H9 (cell line): ENCODE results near the gene CPAMD8. TPM values are rescaled to one million over a fixed set of nuclear protein-coding genes. Genes with fewer than 3 reads are reported as not detected.

Experiments used
- DNase-seq: peaks from one replicate; pipeline ENCODE4 v3.0.0-alpha.2; 2017
- H2AFZ ChIP-seq: one replicate; pipeline ENCODE4 v1.6.1; 2013; ENCODE audit warnings: mild to moderate bottlenecking, low read length, control low read depth, moderate library complexity
- H2AK5ac ChIP-seq: 2 replicates; pipeline ENCODE4 v1.6.1; 2013; ENCODE audit warnings: low read length, control low read depth, mixed read lengths; ENCODE audit not compliant: insufficient read length
- H2BK120ac ChIP-seq: one replicate; pipeline ENCODE4 v1.6.1; 2013; ENCODE audit warnings: low read depth, mild to moderate bottlenecking, low read length, control low read depth, inconsistent platforms; ENCODE audit not compliant: poor library complexity, severe bottlenecking
- H2BK12ac ChIP-seq: 2 replicates; pipeline ENCODE4 v1.6.1; 2013; ENCODE audit warnings: low read length, control low read depth, mixed read lengths, low read depth; ENCODE audit not compliant: insufficient read length
- H2BK15ac ChIP-seq: 2 replicates; pipeline ENCODE4 v1.6.1; 2013; ENCODE audit warnings: low read depth, low read length, control low read depth
- H2BK20ac ChIP-seq: one replicate; pipeline ENCODE4 v1.6.1; 2013; ENCODE audit warnings: low read depth, mild to moderate bottlenecking, low read length, control low read depth, inconsistent platforms; ENCODE audit not compliant: poor library complexity, severe bottlenecking
- H2BK5ac ChIP-seq: 2 replicates; pipeline ENCODE4 v1.6.1; 2013; ENCODE audit warnings: low read length, control low read depth, mixed read lengths; ENCODE audit not compliant: insufficient read length
- H3K14ac ChIP-seq: 2 replicates; pipeline ENCODE4 v1.6.1; 2013; ENCODE audit warnings: low read length, control low read depth; ENCODE audit not compliant: insufficient read depth
- H3K18ac ChIP-seq: 2 replicates; pipeline ENCODE4 v1.6.1; 2013; ENCODE audit warnings: low read depth, mild to moderate bottlenecking, mixed read lengths, low read length, control low read depth; ENCODE audit not compliant: insufficient read length
- H3K23ac ChIP-seq: 2 replicates; pipeline ENCODE4 v1.6.1; 2013; ENCODE audit warnings: low read length, control low read depth, mixed read lengths, low read depth; ENCODE audit not compliant: insufficient read length
- H3K23me2 ChIP-seq: 2 replicates; pipeline ENCODE4 v1.6.1; 2013; ENCODE audit warnings: low read depth, mild to moderate bottlenecking, mixed read lengths, low read length, control low read depth; ENCODE audit not compliant: insufficient read length, poor library complexity, severe bottlenecking
- H3K27ac ChIP-seq: 2 replicates; pipeline ENCODE4 v1.5.1; 2013; ENCODE audit warnings: low read length, control low read depth, mixed read lengths, low read depth; ENCODE audit not compliant: insufficient read length
- H3K27me3 ChIP-seq: 2 replicates; pipeline ENCODE4 v1.6.1; 2013; ENCODE audit warnings: low read length, control low read depth, inconsistent platforms; ENCODE audit not compliant: insufficient read depth
- H3K4ac ChIP-seq: 2 replicates; pipeline ENCODE4 v1.6.1; 2013; ENCODE audit warnings: low read depth, mild to moderate bottlenecking, control low read depth, inconsistent platforms, low read length, moderate library complexity
- H3K4me1 ChIP-seq: 2 replicates; pipeline ENCODE4 v1.6.1; 2013; ENCODE audit warnings: low read length, control low read depth, inconsistent platforms; ENCODE audit not compliant: insufficient read depth
- H3K4me2 ChIP-seq: 2 replicates; pipeline ENCODE4 v1.6.1; 2013; ENCODE audit warnings: low read length, control low read depth, mixed read lengths; ENCODE audit not compliant: insufficient read length, insufficient read depth
- H3K56ac ChIP-seq: 2 replicates; pipeline ENCODE4 v1.6.1; 2013; ENCODE audit warnings: low read depth, mild to moderate bottlenecking, mixed read lengths, low read length, control low read depth; ENCODE audit not compliant: insufficient read length
- H3K79me1 ChIP-seq: 2 replicates; pipeline ENCODE4 v1.6.1; 2013; ENCODE audit warnings: low read depth, mild to moderate bottlenecking, moderate library complexity, low read length, control low read depth, inconsistent platforms; ENCODE audit not compliant: insufficient read depth, poor library complexity, severe bottlenecking
- H3K79me2 ChIP-seq: 2 replicates; pipeline ENCODE4 v1.6.1; 2013; ENCODE audit warnings: low read length, control low read depth, inconsistent platforms; ENCODE audit not compliant: insufficient read depth
- H3K9ac ChIP-seq: 2 replicates; pipeline ENCODE4 v1.6.1; 2013; ENCODE audit warnings: low read length, control low read depth, mixed read lengths; ENCODE audit not compliant: insufficient read length; ENCODE audit errors: extremely low read depth
- H3K9me3 ChIP-seq: one replicate; pipeline ENCODE4 v1.6.1; 2013; ENCODE audit warnings: low read depth, low read length, inconsistent platforms; ENCODE audit not compliant: control insufficient read depth
- H3T11ph ChIP-seq: one replicate; pipeline ENCODE4 v1.6.1; 2013; ENCODE audit warnings: mild to moderate bottlenecking, low read length, control low read depth, inconsistent platforms
- H4K20me1 ChIP-seq: one replicate; pipeline ENCODE4 v1.6.1; 2013; ENCODE audit not compliant: control insufficient read depth, insufficient read length, insufficient read depth
- H4K5ac ChIP-seq: 2 replicates; pipeline ENCODE4 v1.6.1; 2013; ENCODE audit warnings: low read depth, mild to moderate bottlenecking, mixed read lengths, low read length, control low read depth; ENCODE audit not compliant: insufficient read length
- H4K8ac ChIP-seq: replicated peaks from 2 replicates; pipeline ENCODE4 v1.6.1; 2013; ENCODE audit warnings: low read length, control low read depth, mixed read lengths, low read depth; ENCODE audit not compliant: insufficient read length
- H4K91ac ChIP-seq: 2 replicates; pipeline ENCODE4 v1.6.1; 2013; ENCODE audit warnings: low read depth, mild to moderate bottlenecking, moderate library complexity, mixed read lengths, low read length, control low read depth; ENCODE audit not compliant: insufficient read length
- H3K27ac Mint-ChIP-seq, 3 experiments: 2 replicates in 2 of 3; 3 replicates in 1 of 3; pipeline ENCODE4 v1.8.0; 2020 to 2021; ENCODE audit warnings: mixed read lengths in 3 of 3, mild to moderate bottlenecking in 1 of 3, moderate library complexity in 1 of 3
- H3K27me3 Mint-ChIP-seq: 2 replicates; pipeline ENCODE4 v1.8.0; 2021; ENCODE audit warnings: low read depth, mild to moderate bottlenecking, moderate library complexity, mixed read lengths
- H3K36me3 Mint-ChIP-seq, 3 experiments: 2 replicates in 2 of 3; 3 replicates in 1 of 3; pipeline ENCODE4 v1.8.0; 2020 to 2021; ENCODE audit warnings: low read depth in 3 of 3, mixed read lengths in 3 of 3; ENCODE audit not compliant: insufficient read depth in 1 of 3
- H3K4me1 Mint-ChIP-seq, 2 experiments: 2 replicates each; pipeline ENCODE4 v1.8.0; 2020; ENCODE audit warnings: mixed read lengths in 2 of 2
- H3K4me3 Mint-ChIP-seq, 2 experiments: 2 replicates in 1 of 2; 3 replicates in 1 of 2; pipeline ENCODE4 v1.8.0; 2020 to 2021; ENCODE audit warnings: mild to moderate bottlenecking in 2 of 2, mixed read lengths in 2 of 2, moderate library complexity in 1 of 2
- H3K9me3 Mint-ChIP-seq, 2 experiments: 2 replicates in 1 of 2; 3 replicates in 1 of 2; pipeline ENCODE4 v1.8.0; 2020; ENCODE audit warnings: mild to moderate bottlenecking in 2 of 2, mixed read lengths in 2 of 2, moderate library complexity in 1 of 2
- WGBS: extraction: QIAGEN DNeasy Blood & Tissue Kit; methylation state at CpG from one replicate; pipeline ENCODE4 v1.1.7; 2013; ENCODE audit warnings: missing lambda C conversion rate, low lambda C conversion rate, mixed read lengths; ENCODE audit not compliant: insufficient read length; ENCODE audit errors: extremely low coverage; 5-methylcytosine and 5-hydroxymethylcytosine counted together
- total RNA-seq: library from RNA; stranded (reverse); gene quantifications from 2 replicates; pipeline ENCODE4 v1.2.1, GENCODE V29; 2021
- TF ChIP-seq, protein P1 (sequence below): fragments of 200-600 bp; sonication (generic); conservative IDR thresholded peaks from 3 replicates; pipeline ENCODE4 v1.8.0; 2021; ENCODE audit warnings: antibody characterized with exemption, mild to moderate bottlenecking

CPAMD8 gene
- total RNA-seq, 1 experiment from 2014 or later = 12.0 TPM

DNA sequence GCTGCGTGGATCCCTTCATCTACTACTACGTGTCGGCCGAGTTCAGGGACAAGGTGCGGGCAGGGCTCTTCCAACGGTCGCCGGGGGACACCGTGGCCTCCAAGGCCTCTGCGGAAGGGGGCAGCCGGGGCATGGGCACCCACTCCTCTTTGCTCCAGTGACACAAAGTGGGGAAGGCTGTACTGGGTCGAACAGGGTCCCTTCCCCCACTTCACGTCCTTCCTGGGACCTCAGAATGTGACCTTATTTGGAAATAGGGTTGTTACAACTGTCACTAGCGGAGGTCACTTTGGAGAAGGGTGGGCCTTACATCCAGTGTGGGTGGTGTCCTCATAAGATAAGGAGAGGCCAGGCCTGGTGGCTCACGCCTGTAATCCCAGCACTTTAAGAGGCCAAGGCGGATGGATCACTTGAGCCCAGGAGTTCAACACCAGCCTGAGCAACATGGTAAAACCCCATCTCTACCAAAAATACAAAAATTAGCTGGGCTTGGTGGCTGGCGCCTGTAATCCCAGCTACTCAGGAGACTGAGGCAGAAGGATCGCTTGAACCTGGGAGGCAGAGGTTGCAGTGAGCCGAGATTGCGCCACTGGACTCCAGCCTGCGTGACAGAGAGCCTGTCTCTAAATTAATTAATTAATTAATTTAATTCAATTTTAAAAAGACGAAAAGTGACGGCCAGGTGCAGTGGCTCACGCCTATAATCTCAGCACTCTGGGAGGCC lies 136.0 kb downstream of the CPAMD8 start:
- Histone ChIP-seq H3K79me1 (no peaks in the 10 kb centered on the region), H4K20me1 (no peaks in the 10 kb centered on the region), H2AFZ (no peak overlapping the region), H3K27ac (no peak overlapping the region), H2BK12ac (no peak overlapping the region), H3T11ph (no peak overlapping the region), H3K56ac (no peak overlapping the region), H2BK5ac (no peak overlapping the region), H3K27me3 (no peaks in the 10 kb centered on the region), H3K9me3 (no peaks in the 10 kb centered on the region), H3K4me1 (no peaks in the 10 kb centered on the region), H3K18ac (no peak overlapping the region), H2BK15ac (no peak overlapping the region), H3K4ac (no peak overlapping the region), H4K8ac (no peak overlapping the region), H3K4me2 (no peak overlapping the region), H3K23ac (no peak overlapping the region), H4K5ac (no peak overlapping the region), H3K9ac (no peak overlapping the region), H3K23me2 (no peaks in the 10 kb centered on the region), H2AK5ac (no peak overlapping the region), H4K91ac (no peak overlapping the region), H2BK120ac (no peak overlapping the region), H3K79me2 (no peaks in the 10 kb centered on the region), H3K14ac (no peak overlapping the region), H2BK20ac (no peak overlapping the region)
- Mint-ChIP-seq H3K36me3 (no peaks in the 10 kb centered on the region), H3K4me3 (no peak overlapping the region), H3K27me3 (peaks cover 11% of the 10 kb centered on the region), H3K4me1 (peaks cover 0 to 2% of the 10 kb centered on the region in 2 experiments; a peak in 2 of 4 replicates), H3K9me3 (no peaks in the 10 kb centered on the region; a peak in 1 of 5 replicates), H3K27ac (no peak overlapping the region; a peak in 1 of 7 replicates)
- DNase-seq = no peak
- TF ChIP-seq, protein P1, sequence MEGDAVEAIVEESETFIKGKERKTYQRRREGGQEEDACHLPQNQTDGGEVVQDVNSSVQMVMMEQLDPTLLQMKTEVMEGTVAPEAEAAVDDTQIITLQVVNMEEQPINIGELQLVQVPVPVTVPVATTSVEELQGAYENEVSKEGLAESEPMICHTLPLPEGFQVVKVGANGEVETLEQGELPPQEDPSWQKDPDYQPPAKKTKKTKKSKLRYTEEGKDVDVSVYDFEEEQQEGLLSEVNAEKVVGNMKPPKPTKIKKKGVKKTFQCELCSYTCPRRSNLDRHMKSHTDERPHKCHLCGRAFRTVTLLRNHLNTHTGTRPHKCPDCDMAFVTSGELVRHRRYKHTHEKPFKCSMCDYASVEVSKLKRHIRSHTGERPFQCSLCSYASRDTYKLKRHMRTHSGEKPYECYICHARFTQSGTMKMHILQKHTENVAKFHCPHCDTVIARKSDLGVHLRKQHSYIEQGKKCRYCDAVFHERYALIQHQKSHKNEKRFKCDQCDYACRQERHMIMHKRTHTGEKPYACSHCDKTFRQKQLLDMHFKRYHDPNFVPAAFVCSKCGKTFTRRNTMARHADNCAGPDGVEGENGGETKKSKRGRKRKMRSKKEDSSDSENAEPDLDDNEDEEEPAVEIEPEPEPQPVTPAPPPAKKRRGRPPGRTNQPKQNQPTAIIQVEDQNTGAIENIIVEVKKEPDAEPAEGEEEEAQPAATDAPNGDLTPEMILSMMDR = no peak
- WGBS = no CpG with 5 or more reads among the region's 24 CpGs
